HepG2 (cell line): ENCODE results near the gene DPH6. TPM values are rescaled to one million over a fixed set of nuclear protein-coding genes. Genes with fewer than 3 reads are reported as not detected.
A peak's percentile ranks its signal among the peaks of the same experiment; 100 is the strongest.

Experiments
- MXI1 ChIP-seq: IDR thresholded peaks from 3 replicates; pipeline ENCODE4 v1.6.1; 2012; ENCODE audit warnings: low read depth, low read length, inconsistent platforms, borderline replicate concordance
- SOX13 ChIP-seq, 3 experiments: fragments of 450-650 bp in 1 of 3; sonication (generic) in 1 of 3; formaldehyde crosslinking in 1 of 3; IDR thresholded peaks in 2 of 3; conservative IDR thresholded peaks in 1 of 3; 2 replicates each; pipeline versions ENCODE4 v1.5.0 to v1.6.1; 2016 to 2020; ENCODE audit warnings: antibody characterized with exemption in 1 of 3, mild to moderate bottlenecking in 1 of 3, missing compliant biosample characterization in 1 of 3, missing genetic modification reagents in 1 of 3, moderate library complexity in 1 of 3
- ZNF160 ChIP-seq: sonication (generic); formaldehyde crosslinking; IDR thresholded peaks from 2 replicates; pipeline ENCODE4 v1.8.0; 2022; ENCODE audit warnings: mild to moderate bottlenecking, inconsistent platforms, missing genetic modification reagents
- ZNF468 ChIP-seq: sonication (generic); formaldehyde crosslinking; IDR thresholded peaks from 2 replicates; pipeline ENCODE4 v1.8.0; 2022; ENCODE audit warnings: mild to moderate bottlenecking, moderate library complexity, missing genetic modification reagents
- ZNF724P ChIP-seq: sonication (generic); formaldehyde crosslinking; IDR thresholded peaks from 2 replicates; pipeline ENCODE4 v1.8.0; 2022; ENCODE audit warnings: missing genetic modification reagents, borderline replicate concordance
- polyA plus RNA-seq, 8 experiments: library from polyadenylated mRNA; depleted of rRNA in 3 of 8; stranded (reverse) in 7 of 8; unstranded in 1 of 8; fragments of >200 nt; fragmentation: Illumina TruSeq in 4 of 8; extraction: Trizol in 4 of 8; gene quantifications; 2 replicates each; pipeline versions ENCODE4 v1.2.1 to v1.2.3, GENCODE V29; 2011 to 2016; ENCODE audit warnings: low read depth in 4 of 8, missing spikeins in 1 of 8, mixed read lengths in 1 of 8; ENCODE audit not compliant: insufficient read depth in 1 of 8
- total RNA-seq, 5 experiments: library from RNA; depleted of rRNA; stranded (reverse); fragments of >200 nt; fragmentation: Illumina TruSeq; extraction: Trizol; gene quantifications; 2 replicates each; pipeline ENCODE4 v1.2.3, GENCODE V29; 2016; ENCODE audit warnings: low read depth in 1 of 5
- TF ChIP-seq, protein P1 (sequence below): sonication (generic); formaldehyde crosslinking; IDR thresholded peaks from 2 replicates; pipeline ENCODE4 v1.4.0; 2020; ENCODE audit warnings: mild to moderate bottlenecking, missing genetic modification reagents
- TF ChIP-seq, protein P2 (sequence below): sonication (generic); formaldehyde crosslinking; IDR thresholded peaks from 2 replicates; pipeline ENCODE4 v1.4.0; 2020; ENCODE audit warnings: missing genetic modification reagents
- TF ChIP-seq, protein P3 (sequence below): sonication (generic); formaldehyde crosslinking; conservative IDR thresholded peaks from 2 replicates; pipeline ENCODE4 v1.8.0; 2022; ENCODE audit warnings: mild to moderate bottlenecking, moderate library complexity, missing genetic modification reagents
- TF ChIP-seq, protein P4 (sequence below): sonication (generic); formaldehyde crosslinking; IDR thresholded peaks from 2 replicates; pipeline ENCODE4 v1.4.0; 2020; ENCODE audit warnings: mild to moderate bottlenecking, missing genetic modification reagents

Gene DPH6
- total and polyA plus RNA-seq, 2 of the 13 experiments (the other 11 are each of a cell fraction or from before 2014, with no cell fraction given): 10.2 to 25.8 TPM

DNA sequence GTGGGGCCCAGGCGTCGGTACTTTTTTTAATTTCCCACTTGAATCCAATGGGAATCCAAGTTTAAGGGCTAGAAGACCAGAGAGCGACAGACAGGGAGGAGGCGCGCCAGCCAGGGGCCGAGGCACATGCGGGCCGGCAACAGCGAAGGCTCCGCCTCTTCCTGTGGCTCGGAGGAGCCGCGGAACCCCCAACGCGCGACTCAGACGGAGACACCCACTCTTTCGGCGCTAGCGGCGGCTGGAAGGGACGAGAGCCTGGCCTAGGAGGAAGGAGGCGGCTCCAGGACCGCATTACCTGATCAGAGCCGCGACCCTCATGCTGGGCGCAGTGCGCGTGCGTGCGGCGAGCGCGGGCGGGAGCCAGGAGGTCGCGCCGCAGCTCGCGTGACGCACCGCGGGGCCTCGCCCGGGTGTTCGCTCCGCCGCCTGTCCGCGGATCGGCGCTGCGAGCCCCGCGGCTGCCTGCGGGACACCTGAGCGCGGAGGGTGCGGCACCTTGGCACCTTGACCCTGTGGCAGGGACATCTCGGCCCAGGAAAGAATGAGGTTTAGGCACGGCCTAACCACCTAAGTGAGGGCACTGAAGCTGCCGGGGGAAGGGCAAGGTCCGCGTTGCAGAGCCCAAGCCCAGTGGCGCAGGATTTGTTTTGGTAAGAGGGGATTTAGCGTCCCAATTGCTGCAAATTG, at the start of gene DPH6 (continued):
- TF ChIP-seq, protein P1, sequence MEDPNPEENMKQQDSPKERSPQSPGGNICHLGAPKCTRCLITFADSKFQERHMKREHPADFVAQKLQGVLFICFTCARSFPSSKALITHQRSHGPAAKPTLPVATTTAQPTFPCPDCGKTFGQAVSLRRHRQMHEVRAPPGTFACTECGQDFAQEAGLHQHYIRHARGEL (CRISPR knock-in tag): no peak
- TF ChIP-seq, protein P2, sequence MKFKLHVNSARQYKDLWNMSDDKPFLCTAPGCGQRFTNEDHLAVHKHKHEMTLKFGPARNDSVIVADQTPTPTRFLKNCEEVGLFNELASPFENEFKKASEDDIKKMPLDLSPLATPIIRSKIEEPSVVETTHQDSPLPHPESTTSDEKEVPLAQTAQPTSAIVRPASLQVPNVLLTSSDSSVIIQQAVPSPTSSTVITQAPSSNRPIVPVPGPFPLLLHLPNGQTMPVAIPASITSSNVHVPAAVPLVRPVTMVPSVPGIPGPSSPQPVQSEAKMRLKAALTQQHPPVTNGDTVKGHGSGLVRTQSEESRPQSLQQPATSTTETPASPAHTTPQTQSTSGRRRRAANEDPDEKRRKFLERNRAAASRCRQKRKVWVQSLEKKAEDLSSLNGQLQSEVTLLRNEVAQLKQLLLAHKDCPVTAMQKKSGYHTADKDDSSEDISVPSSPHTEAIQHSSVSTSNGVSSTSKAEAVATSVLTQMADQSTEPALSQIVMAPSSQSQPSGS (CRISPR knock-in tag): peak; percentile 65
- TF ChIP-seq ZNF160 (CRISPR knock-in tag): 0 out of 2 replicates have a peak, but pooled peaks have one; percentile 46
- TF ChIP-seq SOX13 (IDR thresholded peaks at IDR 0.05): no peak
- no peak for TF ChIP-seq SOX13 (CRISPR knock-in tag; conservative IDR thresholded peaks at IDR 0.05 in 1 of 2, IDR thresholded peaks at IDR 0.05 in 1 of 2)
- TF ChIP-seq, protein P3, sequence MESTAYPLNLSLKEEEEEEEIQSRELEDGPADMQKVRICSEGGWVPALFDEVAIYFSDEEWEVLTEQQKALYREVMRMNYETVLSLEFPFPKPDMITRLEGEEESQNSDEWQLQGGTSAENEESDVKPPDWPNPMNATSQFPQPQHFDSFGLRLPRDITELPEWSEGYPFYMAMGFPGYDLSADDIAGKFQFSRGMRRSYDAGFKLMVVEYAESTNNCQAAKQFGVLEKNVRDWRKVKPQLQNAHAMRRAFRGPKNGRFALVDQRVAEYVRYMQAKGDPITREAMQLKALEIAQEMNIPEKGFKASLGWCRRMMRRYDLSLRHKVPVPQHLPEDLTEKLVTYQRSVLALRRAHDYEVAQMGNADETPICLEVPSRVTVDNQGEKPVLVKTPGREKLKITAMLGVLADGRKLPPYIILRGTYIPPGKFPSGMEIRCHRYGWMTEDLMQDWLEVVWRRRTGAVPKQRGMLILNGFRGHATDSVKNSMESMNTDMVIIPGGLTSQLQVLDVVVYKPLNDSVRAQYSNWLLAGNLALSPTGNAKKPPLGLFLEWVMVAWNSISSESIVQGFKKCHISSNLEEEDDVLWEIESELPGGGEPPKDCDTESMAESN (CRISPR knock-in tag): no peak
- TF ChIP-seq ZNF724P: no peak
- TF ChIP-seq, protein P4, sequence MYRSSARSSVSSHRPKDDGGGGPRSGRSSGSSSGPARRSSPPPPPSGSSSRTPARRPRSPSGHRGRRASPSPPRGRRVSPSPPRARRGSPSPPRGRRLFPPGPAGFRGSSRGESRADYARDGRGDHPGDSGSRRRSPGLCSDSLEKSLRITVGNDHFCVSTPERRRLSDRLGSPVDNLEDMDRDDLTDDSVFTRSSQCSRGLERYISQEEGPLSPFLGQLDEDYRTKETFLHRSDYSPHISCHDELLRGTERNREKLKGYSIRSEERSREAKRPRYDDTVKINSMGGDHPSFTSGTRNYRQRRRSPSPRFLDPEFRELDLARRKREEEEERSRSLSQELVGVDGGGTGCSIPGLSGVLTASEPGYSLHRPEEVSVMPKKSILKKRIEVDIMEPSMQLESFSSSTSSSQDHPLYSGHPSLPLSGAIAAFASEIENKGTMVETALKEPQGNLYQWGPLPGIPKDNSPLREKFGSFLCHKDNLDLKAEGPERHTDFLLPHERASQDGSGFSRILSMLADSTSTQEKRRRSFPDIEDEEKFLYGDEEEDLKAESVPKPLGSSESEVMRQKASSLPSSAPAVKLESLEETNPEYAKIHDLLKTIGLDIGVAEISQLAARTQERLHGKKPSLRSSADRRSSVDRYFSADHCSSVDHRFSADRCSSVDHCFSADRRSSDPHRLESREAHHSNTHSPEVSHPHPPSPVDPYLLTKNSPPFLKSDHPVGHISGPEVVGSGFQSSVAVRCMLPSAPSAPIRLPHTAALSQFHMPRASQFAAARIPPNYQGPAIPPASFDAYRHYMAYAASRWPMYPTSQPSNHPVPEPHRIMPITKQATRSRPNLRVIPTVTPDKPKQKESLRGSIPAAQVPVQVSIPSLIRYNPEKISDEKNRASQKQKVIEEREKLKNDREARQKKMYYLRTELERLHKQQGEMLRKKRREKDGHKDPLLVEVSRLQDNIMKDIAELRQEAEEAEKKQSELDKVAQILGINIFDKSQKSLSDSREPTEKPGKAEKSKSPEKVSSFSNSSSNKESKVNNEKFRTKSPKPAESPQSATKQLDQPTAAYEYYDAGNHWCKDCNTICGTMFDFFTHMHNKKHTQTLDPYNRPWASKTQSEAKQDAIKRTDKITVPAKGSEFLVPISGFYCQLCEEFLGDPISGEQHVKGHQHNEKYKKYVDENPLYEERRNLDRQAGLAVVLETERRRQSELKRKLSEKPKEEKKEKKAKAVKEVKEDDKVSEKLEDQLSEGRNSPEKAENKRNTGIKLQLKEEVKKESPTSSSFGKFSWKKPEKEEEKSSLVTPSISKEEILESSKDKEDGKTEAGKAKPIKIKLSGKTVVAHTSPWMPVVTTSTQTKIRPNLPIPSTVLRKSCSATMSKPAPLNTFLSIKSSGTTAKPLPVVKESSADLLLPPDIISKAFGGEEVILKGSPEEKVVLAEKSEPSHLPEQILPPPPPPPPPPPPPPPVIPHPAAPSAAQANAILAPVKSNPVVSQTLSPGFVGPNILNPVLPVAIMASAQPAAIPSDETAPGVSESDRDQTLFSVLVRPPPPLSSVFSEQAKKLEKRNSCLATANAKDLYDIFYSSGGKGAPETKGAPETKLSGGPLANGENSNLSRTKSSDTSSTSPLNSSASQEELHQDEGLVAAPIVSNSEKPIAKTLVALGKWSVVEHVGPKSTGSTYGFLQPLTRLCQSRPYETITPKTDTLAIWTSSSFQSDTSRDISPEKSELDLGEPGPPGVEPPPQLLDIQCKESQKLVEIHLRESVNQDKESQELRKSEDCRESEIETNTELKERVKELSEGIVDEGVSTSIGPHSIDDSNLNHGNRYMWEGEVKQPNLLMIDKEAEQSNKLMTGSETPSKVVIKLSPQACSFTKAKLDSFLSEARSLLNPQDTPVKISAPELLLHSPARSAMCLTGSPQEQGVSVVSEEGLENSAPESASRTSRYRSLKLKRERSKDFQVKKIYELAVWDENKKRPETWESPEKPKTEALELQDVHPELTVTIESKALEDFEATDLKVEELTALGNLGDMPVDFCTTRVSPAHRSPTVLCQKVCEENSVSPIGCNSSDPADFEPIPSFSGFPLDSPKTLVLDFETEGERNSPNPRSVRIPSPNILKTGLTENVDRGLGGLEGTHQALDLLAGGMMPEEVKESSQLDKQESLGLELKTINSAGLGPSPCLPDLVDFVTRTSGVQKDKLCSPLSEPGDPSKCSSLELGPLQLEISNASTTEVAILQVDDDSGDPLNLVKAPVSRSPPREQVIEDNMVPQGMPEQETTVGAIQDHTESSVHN (CRISPR knock-in tag): no peak
- TF ChIP-seq MXI1: 0 out of 3 replicates have a peak, but pooled peaks have one; percentile 35
- TF ChIP-seq ZNF468 (CRISPR knock-in tag): no peak; the same call in 1 of the 2 replicates
